ENCODE results near the gene ARHGAP19.

- TF ChIP-seq, protein P1, sequence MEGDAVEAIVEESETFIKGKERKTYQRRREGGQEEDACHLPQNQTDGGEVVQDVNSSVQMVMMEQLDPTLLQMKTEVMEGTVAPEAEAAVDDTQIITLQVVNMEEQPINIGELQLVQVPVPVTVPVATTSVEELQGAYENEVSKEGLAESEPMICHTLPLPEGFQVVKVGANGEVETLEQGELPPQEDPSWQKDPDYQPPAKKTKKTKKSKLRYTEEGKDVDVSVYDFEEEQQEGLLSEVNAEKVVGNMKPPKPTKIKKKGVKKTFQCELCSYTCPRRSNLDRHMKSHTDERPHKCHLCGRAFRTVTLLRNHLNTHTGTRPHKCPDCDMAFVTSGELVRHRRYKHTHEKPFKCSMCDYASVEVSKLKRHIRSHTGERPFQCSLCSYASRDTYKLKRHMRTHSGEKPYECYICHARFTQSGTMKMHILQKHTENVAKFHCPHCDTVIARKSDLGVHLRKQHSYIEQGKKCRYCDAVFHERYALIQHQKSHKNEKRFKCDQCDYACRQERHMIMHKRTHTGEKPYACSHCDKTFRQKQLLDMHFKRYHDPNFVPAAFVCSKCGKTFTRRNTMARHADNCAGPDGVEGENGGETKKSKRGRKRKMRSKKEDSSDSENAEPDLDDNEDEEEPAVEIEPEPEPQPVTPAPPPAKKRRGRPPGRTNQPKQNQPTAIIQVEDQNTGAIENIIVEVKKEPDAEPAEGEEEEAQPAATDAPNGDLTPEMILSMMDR (IDR thresholded peaks at IDR 0.05), result no peak
- TF ChIP-seq EP300 (IDR thresholded peaks at IDR 0.05) (no peak), POLR2A (IDR thresholded peaks at IDR 0.05; ENCODE audit: low read depth) (no peak)
These were observed 107.5 kb downstream of the ARHGAP19 start for GRCh38 chr10:97184971-97185325.

All from esophagus muscularis mucosa (tissue), 4 donors.